K562 (cell line): ENCODE data around the gene PRDM10. TPM values are rescaled to one million over a fixed set of nuclear protein-coding genes. Genes with fewer than 3 reads are reported as not detected.

Experiments used
- ARID3B ChIP-seq: fragments of 250-450 bp; sonication (Bioruptor Pico); IDR thresholded peaks from 2 replicates; pipeline ENCODE4 v1.4.0; 2020; ENCODE audit warnings: borderline replicate concordance
- BACH1 ChIP-seq: fragments of 200-800 bp; sonication (Bioruptor generic); IDR thresholded peaks from 2 replicates; pipeline ENCODE4 v1.6.1; 2016; ENCODE audit warnings: missing genetic modification characterization, missing compliant biosample characterization
- CREB5 ChIP-seq: fragments of 250-450 bp; sonication (Bioruptor Pico); IDR thresholded peaks from 2 replicates; pipeline ENCODE4 v1.5.0; 2020; ENCODE audit warnings: mild to moderate bottlenecking
- EHMT2 ChIP-seq: fragments of 450-650 bp; IDR thresholded peaks from 2 replicates; pipeline ENCODE4 v1.6.1; 2018; ENCODE audit warnings: antibody characterized with exemption
- EP400 ChIP-seq: fragments of 450-650 bp; IDR thresholded peaks from 2 replicates; pipeline ENCODE4 v1.6.1; 2017; ENCODE audit warnings: antibody characterized with exemption, mild to moderate bottlenecking, moderate library complexity
- HDAC8 ChIP-seq: fragments of 450-650 bp; IDR thresholded peaks from 2 replicates; pipeline ENCODE4 v1.6.1; 2016; ENCODE audit warnings: mild to moderate bottlenecking, missing genetic modification characterization, moderate library complexity, missing compliant biosample characterization
- MEIS2 ChIP-seq: fragments of 450-650 bp; IDR thresholded peaks from 2 replicates; pipeline ENCODE4 v1.6.1; 2014; ENCODE audit warnings: mild to moderate bottlenecking; ENCODE audit not compliant: partially characterized antibody
- MIER1 ChIP-seq: fragments of 450-650 bp; IDR thresholded peaks from 2 replicates; pipeline ENCODE4 v1.6.1; 2016; ENCODE audit warnings: antibody characterized with exemption, mild to moderate bottlenecking, low read depth
- REST ChIP-seq, 2 experiments: fragments of 450-650 bp; formaldehyde crosslinking in 1 of 2; IDR thresholded peaks; 2 replicates each; pipeline versions ENCODE4 v1.4.0 to v1.6.1; 2014 to 2020; ENCODE audit warnings: mild to moderate bottlenecking in 2 of 2, borderline replicate concordance in 1 of 2, low read depth in 1 of 2
- SIX5 ChIP-seq, 2 experiments: IDR thresholded peaks; 2 replicates each; pipeline ENCODE4 v1.6.1; 2011; ENCODE audit warnings: low read length in 2 of 2, borderline replicate concordance in 1 of 2, low read depth in 1 of 2, mild to moderate bottlenecking in 1 of 2, moderate library complexity in 1 of 2; ENCODE audit not compliant: insufficient read depth in 1 of 2
- USF1 ChIP-seq: sonication (generic); formaldehyde crosslinking; IDR thresholded peaks from 2 replicates; pipeline ENCODE4 v1.9.0; 2022; ENCODE audit warnings: mild to moderate bottlenecking, missing genetic modification reagents
- ZNF232 ChIP-seq: sonication (generic); formaldehyde crosslinking; IDR thresholded peaks from 2 replicates; pipeline ENCODE4 v1.8.0; 2022; ENCODE audit warnings: mild to moderate bottlenecking, missing genetic modification reagents
- polyA plus RNA-seq, 8 experiments: library from polyadenylated mRNA; depleted of rRNA in 4 of 8; stranded (reverse) in 5 of 8; unstranded in 3 of 8; fragments of >200 nt; fragmentation: Nextera tagmentation in 2 of 8; fragmentation: Illumina TruSeq in 1 of 8; extraction: Ambion mirVana in 2 of 8; extraction: Trizol in 1 of 8; gene quantifications; 2 replicates each; pipeline versions ENCODE4 v1.2.1 to v1.2.3, GENCODE V29; 2011 to 2014; ENCODE audit warnings: inconsistent platforms in 1 of 8, missing spikeins in 1 of 8
- total RNA-seq, 7 experiments: library from RNA; depleted of rRNA in 6 of 7; stranded (reverse); fragments of >200 nt in 6 of 7; fragmentation: Illumina TruSeq in 2 of 7; extraction: Trizol in 2 of 7; gene quantifications; 2 replicates each; pipeline versions ENCODE4 v1.2.1 to v1.2.3, GENCODE V29; 2011 to 2021; ENCODE audit warnings: low replicate concordance in 1 of 7

The PRDM10 gene
- total and polyA plus RNA-seq, 9 of the 15 experiments (the other 6 are each of a cell fraction or from before 2014, with no cell fraction given) = 0.89 to 9.3 (median 4.5) TPM

GRCh38 chr11:129965248-129965647, 37.4 kb downstream of the PRDM10 start (continued):
- TF ChIP-seq REST (IDR thresholded peaks at IDR 0.05; ENCODE audit: borderline replicate concordance) (peak; percentile 96), REST (CRISPR knock-in tag; IDR thresholded peaks at IDR 0.05; ENCODE audit: low read depth) (0 out of 2 replicates have a peak, but pooled peaks have one; percentile 45), CREB5 (CRISPR knock-in tag) (no peak), EP400 (no peak), SIX5 (IDR thresholded peaks at IDR 0.05; ENCODE audit: borderline replicate concordance in 1 of 2, insufficient read depth in 1 of 2, low read depth in 1 of 2, low read length in 2 of 2) (no peak), EHMT2 (peak; percentile 86), ZNF232 (no peak), BACH1 (tag) (no peak), HDAC8 (tag) (no peak), ARID3B (CRISPR knock-in tag) (no peak), USF1 (CRISPR knock-in tag) (no peak), MEIS2 (peak; percentile 19), MIER1 (0 out of 2 replicates have a peak, but pooled peaks have one; percentile 69)
